NB4 (cell line): ENCODE data around the gene AGAP1.

Experiments used
- DNase-seq: peaks from one replicate; pipeline ENCODE4 v3.0.0; 2010; ENCODE audit warnings: low read depth
- H3K4me3 ChIP-seq: one replicate; pipeline ENCODE4 v1.5.1; 2011; ENCODE audit warnings: mild to moderate bottlenecking, low read depth, low read length, moderate library complexity
- CTCF ChIP-seq: IDR thresholded peaks from one replicate; pipeline ENCODE4 v1.5.1; 2012; ENCODE audit warnings: low read depth, low read length
- MYC ChIP-seq: IDR thresholded peaks from 2 replicates; pipeline ENCODE4 v1.6.1; 2011; ENCODE audit warnings: low read depth, low read length
- POLR2A ChIP-seq: IDR thresholded peaks from 2 replicates; pipeline ENCODE4 v1.6.1; 2011; ENCODE audit warnings: mild to moderate bottlenecking; ENCODE audit not compliant: insufficient read length; ENCODE audit errors: extremely low read depth
- TF ChIP-seq, protein P1 (sequence below): IDR thresholded peaks from 2 replicates; pipeline ENCODE4 v1.6.1; 2011; ENCODE audit warnings: low read depth, low read length

The AGAP1 gene

GRCh38 chr2:235639428-235639773 is 145.6 kb downstream of the AGAP1 start:
- H3K4me3 ChIP-seq, result no peak overlapping the region
- peak; percentile 29 for DNase-seq
- no peak for TF ChIP-seq POLR2A
- no peak for TF ChIP-seq MYC
- TF ChIP-seq CTCF, result no peak
- TF ChIP-seq, protein P1, sequence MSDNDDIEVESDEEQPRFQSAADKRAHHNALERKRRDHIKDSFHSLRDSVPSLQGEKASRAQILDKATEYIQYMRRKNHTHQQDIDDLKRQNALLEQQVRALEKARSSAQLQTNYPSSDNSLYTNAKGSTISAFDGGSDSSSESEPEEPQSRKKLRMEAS, result no peak

- TF ChIP-seq POLR2A, result no peak
- TF ChIP-seq CTCF, result no peak
- no peak for TF ChIP-seq MYC
- TF ChIP-seq, protein P1, result no peak
These were observed 146.0 kb downstream of the AGAP1 start for GRCh38 chr2:235639885-235640284.

DNA sequence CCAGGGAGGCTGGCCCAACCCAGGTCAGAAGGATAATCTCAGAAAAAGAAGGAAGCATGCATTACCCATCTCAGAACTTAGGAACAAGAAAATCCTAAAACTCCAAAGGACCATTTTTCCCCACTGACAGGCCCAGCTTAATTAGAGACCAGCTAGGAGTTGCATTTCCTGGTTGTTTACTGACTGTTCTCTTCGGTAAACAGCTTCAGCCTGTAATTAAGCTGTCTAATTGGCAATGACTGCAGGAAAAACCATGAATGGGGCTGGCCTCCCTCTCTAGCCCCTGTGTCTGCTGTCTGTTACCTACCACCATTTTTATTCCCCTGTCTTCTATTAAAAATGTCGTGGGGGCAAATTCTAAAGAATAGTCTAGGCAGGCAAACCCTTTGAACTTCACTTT is 146.5 kb downstream of the AGAP1 start:
- DNase-seq, result no peak
- no peak overlapping the region for H3K4me3 ChIP-seq
- no peak for TF ChIP-seq MYC
- TF ChIP-seq POLR2A, result no peak
- TF ChIP-seq, protein P1, result no peak
- TF ChIP-seq CTCF, result no peak

More at GRCh38 chr2:235639885-235640284, 146.0 kb downstream of the AGAP1 start:
- DNase-seq, result no peak
- no peak overlapping the region for H3K4me3 ChIP-seq

DNA sequence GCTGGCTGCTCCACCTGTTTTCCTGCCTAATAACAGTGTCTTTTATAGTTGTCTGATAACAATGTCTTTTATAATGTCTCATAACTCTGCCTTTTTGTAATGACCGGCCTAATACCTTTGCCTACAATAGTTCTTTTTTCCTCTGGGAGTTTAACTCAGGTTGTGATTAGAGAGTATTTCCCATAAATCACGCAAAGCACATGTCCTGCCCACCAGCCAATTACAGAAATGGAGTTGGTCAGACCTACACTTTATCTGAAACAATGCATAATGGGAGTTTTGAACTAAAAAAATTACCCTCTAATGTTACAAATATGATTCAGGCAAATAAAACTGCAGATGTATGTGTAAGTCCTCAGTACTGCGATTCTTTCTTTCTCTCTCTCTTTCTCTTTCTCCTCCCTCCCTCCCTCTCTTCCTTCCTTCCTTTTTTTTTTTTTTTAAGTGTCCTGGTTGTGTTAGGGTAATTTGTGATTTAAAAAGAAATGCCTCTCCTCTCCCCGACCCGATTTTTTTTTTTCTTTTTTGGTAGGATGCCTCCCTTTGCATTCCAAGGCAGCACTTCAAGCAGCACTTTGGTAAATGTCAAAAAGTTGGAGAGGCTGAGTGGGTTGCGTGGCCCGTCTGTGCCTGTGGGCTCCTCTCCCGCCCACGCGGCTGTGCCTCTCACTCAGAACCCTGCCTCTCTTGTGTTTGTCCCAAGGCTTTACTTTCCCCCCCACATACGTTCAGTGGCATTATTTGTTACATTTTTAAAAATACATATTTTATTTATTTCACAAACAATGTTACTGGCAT is 147.3 kb downstream of the AGAP1 start:
- no peak for TF ChIP-seq CTCF
- TF ChIP-seq MYC, result no peak
- TF ChIP-seq, protein P1, result no peak
- TF ChIP-seq POLR2A, result no peak
- no peak overlapping the region for H3K4me3 ChIP-seq
- no peak for DNase-seq

DNA sequence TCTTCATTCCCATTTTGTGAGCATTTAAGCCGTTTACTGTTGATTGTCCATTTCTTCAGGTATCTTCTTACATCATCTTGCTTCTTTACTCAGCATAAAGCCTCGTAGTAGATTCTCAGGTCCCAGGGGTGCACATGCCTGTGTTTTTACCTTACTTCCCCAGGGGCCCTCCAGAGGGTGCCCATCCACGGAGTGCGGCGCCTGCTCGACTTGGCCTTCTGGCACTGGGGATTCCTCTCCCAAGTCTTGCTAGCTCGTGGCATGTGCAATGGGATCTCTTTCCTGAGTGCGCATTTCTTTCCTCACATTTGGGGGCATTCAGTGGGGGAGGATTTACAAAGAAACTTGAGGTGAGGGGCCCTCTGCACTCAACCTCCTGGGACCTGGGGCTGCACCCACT is 148.1 kb downstream of the AGAP1 start:
- TF ChIP-seq MYC, result no peak
- no peak for TF ChIP-seq CTCF
- TF ChIP-seq, protein P1, result no peak
- no peak for TF ChIP-seq POLR2A
- no peak overlapping the region for H3K4me3 ChIP-seq

More for the DNA sequence above, 148.1 kb downstream of the AGAP1 start:
- no peak for DNase-seq
